ENCODE measurements around the gene DOCK3. TPM values are rescaled to one million over a fixed set of nuclear protein-coding genes. Genes with fewer than 3 reads are reported as not detected.

The DOCK3 gene
- total and polyA plus RNA-seq, 2 donors (not counting 3 experiments of a cell fraction or from before 2014, with no cell fraction given) = 0.08 to 0.13 TPM

GRCh38 chr3:50816894-50817293, 142.2 kb downstream of the DOCK3 start:
- no TSS peak for BruUV-seq (replicated peaks)
- Histone ChIP-seq H3K4me3 (replicated peaks in 1 of 3; ENCODE audit: insufficient read depth in 1 of 3, low read depth in 1 of 3, low read length in 3 of 3) (no peak overlapping the region), H3K79me2 (ENCODE audit: control insufficient read depth, insufficient read depth, low read length) (no peaks in the 10 kb centered on the region), H4K20me1 (replicated peaks; ENCODE audit: control insufficient read depth, extremely low read depth, insufficient read depth, low read length) (no peaks in the 10 kb centered on the region), H3K4me2 (ENCODE audit: insufficient read depth, low read length) (no peak overlapping the region), H2AFZ (ENCODE audit: low read depth, low read length) (no peak overlapping the region), H3K27ac (ENCODE audit: insufficient read depth, low read depth, low read length) (no peak overlapping the region), H3K27me3 (ENCODE audit: control insufficient read depth in 2 of 2, insufficient read depth in 2 of 2, low read length in 2 of 2) (no peaks in the 10 kb centered on the region), H3K9me1 (replicated peaks; ENCODE audit: control insufficient read depth, extremely low read depth, insufficient read depth, low read length) (no peaks in the 10 kb centered on the region), H3K4me1 (ENCODE audit: control insufficient read depth, extremely low read depth, insufficient read depth, low read length) (no peaks in the 10 kb centered on the region), H3K9me3 (replicated peaks; ENCODE audit: control insufficient read depth, insufficient read depth, low read length) (no peaks in the 10 kb centered on the region), H3K36me3 (ENCODE audit: control insufficient read depth in 2 of 2, extremely low read depth in 1 of 2, insufficient read depth in 2 of 2, low read length in 2 of 2) (no peaks in the 10 kb centered on the region), H3K9ac (replicated peaks; ENCODE audit: extremely low read depth, insufficient read depth, low read length) (no peak overlapping the region)
- FAIRE-seq (no peak), DNase-seq (ENCODE audit: low read depth, low spot score) (no peak)
- TF ChIP-seq JUN (IDR thresholded peaks at IDR 0.05; ENCODE audit: borderline replicate concordance, insufficient read depth, insufficient read length, low read depth) = no peak
- CTCF ChIA-PET = no interaction called here
- intact Hi-C loops (cut with micrococcal nuclease) (no loop called here), dilution Hi-C loops (cut with MboI; ENCODE audit: extremely low pct_ligation_motif_present, low sequenced_read_pairs) (no loop called here)
- POLR2A ChIA-PET = no interaction called here

- dilution Hi-C loops (cut with MboI; ENCODE audit: extremely low pct_ligation_motif_present, low sequenced_read_pairs) = no loop called here
- H3K4me2 ChIP-seq (ENCODE audit: insufficient read depth, low read length) = no peak overlapping the region
- H3K36me3 ChIP-seq (ENCODE audit: control insufficient read depth in 2 of 2, extremely low read depth in 1 of 2, insufficient read depth in 2 of 2, low read length in 2 of 2) = no peaks in the 10 kb centered on the region
- no peak overlapping the region for H3K27ac ChIP-seq (ENCODE audit: insufficient read depth, low read depth, low read length)
- intact Hi-C loops (cut with micrococcal nuclease) = no loop called here
- H3K27me3 ChIP-seq (ENCODE audit: control insufficient read depth in 2 of 2, insufficient read depth in 2 of 2, low read length in 2 of 2) = no peaks in the 10 kb centered on the region
- no peaks in the 10 kb centered on the region for H4K20me1 ChIP-seq (replicated peaks; ENCODE audit: control insufficient read depth, extremely low read depth, insufficient read depth, low read length)
- no peak overlapping the region for H3K9ac ChIP-seq (replicated peaks; ENCODE audit: extremely low read depth, insufficient read depth, low read length)
- no peak overlapping the region for H2AFZ ChIP-seq (ENCODE audit: low read depth, low read length)
- H3K4me1 ChIP-seq (ENCODE audit: control insufficient read depth, extremely low read depth, insufficient read depth, low read length) = no peaks in the 10 kb centered on the region
- no peak overlapping the region for H3K4me3 ChIP-seq (replicated peaks in 1 of 3; ENCODE audit: insufficient read depth in 1 of 3, low read depth in 1 of 3, low read length in 3 of 3)
- H3K79me2 ChIP-seq (ENCODE audit: control insufficient read depth, insufficient read depth, low read length) = no peaks in the 10 kb centered on the region
- no peaks in the 10 kb centered on the region for H3K9me1 ChIP-seq (replicated peaks; ENCODE audit: control insufficient read depth, extremely low read depth, insufficient read depth, low read length)
- DNase-seq (ENCODE audit: low read depth, low spot score) (no peak), FAIRE-seq (no peak)
- POLR2A ChIA-PET = interaction anchor here (0.7 kb wide), 1 partner anchor 20 kb away, joined by 3 read pairs; no protein-coding TSS in a partner anchor
- no TSS peak for BruUV-seq (replicated peaks)
- CTCF ChIA-PET = interaction anchor here (1.2 kb wide), 1 partner anchor 73 kb away, joined by 3 read pairs; no protein-coding TSS in a partner anchor
- no peaks in the 10 kb centered on the region for H3K9me3 ChIP-seq (replicated peaks; ENCODE audit: control insufficient read depth, insufficient read depth, low read length)
- TF ChIP-seq MYC (IDR thresholded peaks at IDR 0.05; ENCODE audit: low read depth, low read length) = no peak
- TF ChIP-seq EZH2 (IDR thresholded peaks at IDR 0.05; ENCODE audit: borderline replicate concordance, low read depth, low read length, severe bottlenecking) = no peak
- TF ChIP-seq JUN (IDR thresholded peaks at IDR 0.05; ENCODE audit: borderline replicate concordance, insufficient read depth, insufficient read length, low read depth) = no peak
- TF ChIP-seq MAX (IDR thresholded peaks at IDR 0.05; ENCODE audit: insufficient read depth, insufficient read length) = no peak
- TF ChIP-seq POLR2AphosphoS5 (IDR thresholded peaks at IDR 0.05; ENCODE audit: insufficient read depth, low read depth, low read length) = no peak
- TF ChIP-seq POLR2A (IDR thresholded peaks at IDR 0.05; ENCODE audit: low read depth, low read length) = no peak
- TF ChIP-seq CTCF (IDR thresholded peaks at IDR 0.05; ENCODE audit: extremely low read depth in 1 of 2, insufficient read depth in 1 of 2, low read depth in 1 of 2, low read length in 2 of 2) = no peak
- no peak for TF ChIP-seq FOS (IDR thresholded peaks at IDR 0.05; ENCODE audit: borderline replicate concordance, insufficient read depth, low read length)
- no peak for TF ChIP-seq GATA2 (IDR thresholded peaks at IDR 0.05; ENCODE audit: insufficient read depth, insufficient read length, low read depth, low read length)
Measured at GRCh38 chr3:50817756-50818529, 143.2 kb downstream of the DOCK3 start.

Measured in endothelial cell of umbilical vein (primary cell).